PC-9 (cell line): ENCODE data around the gene IQCH.

ENCODE experiments used
- CTCF ChIP-seq: fragments of 200-600 bp; sonication (generic); conservative IDR thresholded peaks from 2 replicates; pipeline ENCODE4 v1.6.1; 2017; ENCODE audit warnings: mixed run types, antibody characterized with exemption, mild to moderate bottlenecking, moderate library complexity
- EZH2 ChIP-seq: fragments of 200-600 bp; sonication (generic); IDR thresholded peaks from 2 replicates; pipeline ENCODE4 v1.8.0; 2017; ENCODE audit warnings: antibody characterized with exemption, low read depth

- TF ChIP-seq CTCF, result no peak
- TF ChIP-seq EZH2, result no peak
Observed at GRCh38 chr15:67207555-67208207, 46.9 kb upstream of the IQCH start.
